HG02798 (cell line): ENCODE results near the gene RNF223.
"Not testable (repeated sequence)": the region's sequence is repeated elsewhere in the genome, so short reads cannot be mapped to it uniquely, and the experiment has no call there.

ENCODE experiments used
- ATAC-seq: cut with Tn5 transposase; IDR thresholded peaks from one replicate; pipeline ENCODE4 v1.9.1; 2021; ENCODE audit warnings: mild to moderate bottlenecking; ENCODE audit not compliant: unreplicated experiment, poor library complexity

Gene RNF223

GRCh38 chr1:1074631-1075147, 583 bp upstream of the RNF223 start:
- ATAC-seq = no peak

- ATAC-seq = no peak
Measured at GRCh38 chr1:1072849-1073742, 1.0 kb downstream of the RNF223 start.

- ATAC-seq = no peak
Measured at GRCh38 chr1:1072299-1072848, 1.7 kb downstream of the RNF223 start.

GRCh38 chr1:1071486-1072298, 2.4 kb downstream of the RNF223 start:
- no peak for ATAC-seq

- peak; percentile 16 for ATAC-seq
Measured at GRCh38 chr1:1069711-1070676, 4.1 kb downstream of the RNF223 start.

- peak; percentile 61 for ATAC-seq
Measured at GRCh38 chr1:1069056-1069710, 4.9 kb downstream of the RNF223 start.

GRCh38 chr1:1068517-1069055, 5.5 kb downstream of the RNF223 start:
- peak; percentile 9 for ATAC-seq

GRCh38 chr1:1067860-1068516, 6.1 kb downstream of the RNF223 start:
- ATAC-seq = no peak

- no peak for ATAC-seq
Measured at GRCh38 chr1:1067284-1067859, 6.7 kb downstream of the RNF223 start.

GRCh38 chr1:1066403-1067283, 7.5 kb downstream of the RNF223 start:
- no peak for ATAC-seq

GRCh38 chr1:1065940-1066304, 8.2 kb downstream of the RNF223 start:
- ATAC-seq = not testable (repeated sequence)

- no peak for ATAC-seq
Measured at GRCh38 chr1:1065265-1065939, 8.7 kb downstream of the RNF223 start.

GRCh38 chr1:1063945-1064831, 9.9 kb downstream of the RNF223 start:
- peak; percentile 54 for ATAC-seq

- ATAC-seq = no peak
Measured at GRCh38 chr1:1063261-1063944, 10.7 kb downstream of the RNF223 start.
